ENCODE measurements around the gene SMAD2.

DNA sequence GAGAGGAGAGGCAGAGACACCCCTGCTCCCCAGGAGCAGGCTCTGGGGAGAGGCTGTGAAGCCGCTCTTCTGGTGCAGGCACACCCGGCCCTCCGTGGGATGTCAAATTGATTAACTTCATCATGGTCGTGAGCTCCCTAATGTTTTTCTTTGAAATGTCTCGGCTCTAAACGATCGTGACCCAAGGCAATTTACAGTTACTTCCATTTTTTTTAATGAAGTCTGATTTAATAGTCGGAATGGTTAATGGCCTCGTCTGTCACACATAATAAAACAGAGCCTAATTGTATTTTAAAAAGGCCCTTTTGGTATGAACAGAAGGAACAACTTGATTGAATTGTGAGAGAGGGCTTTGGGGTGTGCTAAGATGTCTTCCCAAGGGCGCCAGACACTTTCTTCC is 130.2 kb downstream of the SMAD2 start:
- TF ChIP-seq, protein P1, sequence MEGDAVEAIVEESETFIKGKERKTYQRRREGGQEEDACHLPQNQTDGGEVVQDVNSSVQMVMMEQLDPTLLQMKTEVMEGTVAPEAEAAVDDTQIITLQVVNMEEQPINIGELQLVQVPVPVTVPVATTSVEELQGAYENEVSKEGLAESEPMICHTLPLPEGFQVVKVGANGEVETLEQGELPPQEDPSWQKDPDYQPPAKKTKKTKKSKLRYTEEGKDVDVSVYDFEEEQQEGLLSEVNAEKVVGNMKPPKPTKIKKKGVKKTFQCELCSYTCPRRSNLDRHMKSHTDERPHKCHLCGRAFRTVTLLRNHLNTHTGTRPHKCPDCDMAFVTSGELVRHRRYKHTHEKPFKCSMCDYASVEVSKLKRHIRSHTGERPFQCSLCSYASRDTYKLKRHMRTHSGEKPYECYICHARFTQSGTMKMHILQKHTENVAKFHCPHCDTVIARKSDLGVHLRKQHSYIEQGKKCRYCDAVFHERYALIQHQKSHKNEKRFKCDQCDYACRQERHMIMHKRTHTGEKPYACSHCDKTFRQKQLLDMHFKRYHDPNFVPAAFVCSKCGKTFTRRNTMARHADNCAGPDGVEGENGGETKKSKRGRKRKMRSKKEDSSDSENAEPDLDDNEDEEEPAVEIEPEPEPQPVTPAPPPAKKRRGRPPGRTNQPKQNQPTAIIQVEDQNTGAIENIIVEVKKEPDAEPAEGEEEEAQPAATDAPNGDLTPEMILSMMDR (IDR thresholded peaks at IDR 0.05) = no peak
- TF ChIP-seq POLR2A (IDR thresholded peaks at IDR 0.05) = no peak

All from right lobe of liver (tissue), 4 donors.